T-helper 2 cell (primary cell): ENCODE measurements around the gene TMEM107.
A peak's percentile ranks its signal among the peaks of the same experiment; 100 is the strongest.

Experiments used
- DNase-seq, 5 experiments: peaks; one replicate each; pipeline versions ENCODE4 v3.0.0 to v3.0.0-alpha.2; 2012 to 2022

TMEM107 gene

GRCh38 chr17:8137645-8138373 lies 38.4 kb downstream of the TMEM107 start:
- DNase-seq, result no peak

- no peak for DNase-seq
Measured at GRCh38 chr17:8133941-8134340, 42.2 kb downstream of the TMEM107 start.

GRCh38 chr17:8133399-8133798 lies 42.8 kb downstream of the TMEM107 start:
- DNase-seq, result no peak

- no peak for DNase-seq
Measured at GRCh38 chr17:8131844-8132441, 44.2 kb downstream of the TMEM107 start.

- no peak for DNase-seq
Measured at GRCh38 chr17:8128125-8128784, 47.9 kb downstream of the TMEM107 start.

- peak in 1 of 5 experiments; percentile 50 for DNase-seq
Measured at GRCh38 chr17:8126491-8127066, 49.6 kb downstream of the TMEM107 start.

- DNase-seq, result peak in 1 of 5 experiments; percentile 12
Measured at GRCh38 chr17:8125947-8126490, 50.2 kb downstream of the TMEM107 start.

GRCh38 chr17:8125154-8125946 lies 50.8 kb downstream of the TMEM107 start:
- DNase-seq, result peak; percentile 59 to 84 (median 77)

GRCh38 chr17:8124350-8125153 lies 51.6 kb downstream of the TMEM107 start:
- no peak for DNase-seq

GRCh38 chr17:8123695-8124349 lies 52.4 kb downstream of the TMEM107 start, which contains the start of gene HES7:
Gene HES7, minus strand, starts transcription at chr17:8124106. Its CDS starts 22 bp downstream, at chr17:8124084.
- no peak for DNase-seq

GRCh38 chr17:8122924-8123694 lies 53.1 kb downstream of the TMEM107 start:
- peak in 1 of 5 experiments; percentile 73 for DNase-seq
